ENCODE measurements around the gene B3GNT7.

DNA sequence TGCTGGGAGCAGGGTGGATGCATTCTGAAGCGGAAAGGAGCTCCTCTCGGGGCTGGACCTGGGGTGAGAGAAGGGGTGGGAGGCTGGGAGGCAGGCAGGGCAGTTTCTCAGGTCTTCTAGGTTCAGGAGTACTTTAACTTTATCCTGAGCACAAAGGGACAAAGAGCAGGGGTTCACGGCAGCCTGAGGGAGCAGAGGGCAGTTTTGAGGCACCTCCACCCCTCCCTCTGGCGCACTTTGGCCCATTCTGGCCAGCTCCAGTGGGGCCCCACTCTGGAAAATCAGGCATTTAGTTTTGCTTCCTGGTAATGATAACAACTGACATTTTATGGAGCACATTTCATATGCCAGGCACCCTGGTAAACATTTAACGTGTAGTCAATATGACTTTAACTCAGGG, 14.3 kb downstream of the B3GNT7 start:
- no peak for TF ChIP-seq POLR2AphosphoS5 (IDR thresholded peaks at IDR 0.05; ENCODE audit: low read depth, low read length)
- no peak for TF ChIP-seq TAF1 (IDR thresholded peaks at IDR 0.05; ENCODE audit: borderline replicate concordance, insufficient read depth, low read length)
